Stimulated activated CD8-positive, alpha-beta memory T cell treated with anti-CD3 and anti-CD28 coated beads, Interleukin-12 subunit alpha, Interleukin-12 subunit beta, amount 100 ng/mL, for 4 hours (primary cell): Measurements from ENCODE around the gene VPS29.

Experiments used
- DNase-seq: peaks from one replicate; pipeline ENCODE4 v3.0.0-alpha.2; 2020; ENCODE audit warnings: low read depth

Gene VPS29

DNA sequence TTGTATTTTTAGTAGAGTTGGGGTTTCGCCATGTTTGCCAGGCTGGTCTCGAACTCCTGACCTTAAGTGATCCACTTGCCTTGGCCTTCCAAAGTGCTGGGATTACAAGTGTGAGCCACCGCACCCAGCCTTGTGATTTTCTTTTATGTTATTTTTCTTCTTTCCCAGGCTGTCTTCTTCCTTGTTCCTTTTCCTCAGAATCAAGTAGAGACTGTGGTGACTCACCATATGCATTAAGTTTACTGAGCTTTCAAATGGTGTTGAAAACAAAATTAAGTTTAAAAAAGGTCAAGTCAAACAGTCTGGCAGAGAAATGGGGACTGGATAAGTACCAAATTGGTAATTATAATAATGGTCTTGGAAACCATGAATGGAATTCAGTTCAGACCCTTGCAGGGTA is 57.5 kb downstream of the VPS29 start:
- no peak for DNase-seq
